NT2/D1 (cell line): ENCODE data around the gene TLCD3B.

ENCODE experiments used
- DNase-seq: peaks from one replicate; pipeline ENCODE4 v3.0.0-alpha.2; 2011; ENCODE audit warnings: low read depth, low spot score
- H3K27me3 ChIP-seq: 2 replicates; pipeline ENCODE4 v1.6.0; 2011; ENCODE audit warnings: mild to moderate bottlenecking; ENCODE audit not compliant: insufficient read length, insufficient read depth
- H3K36me3 ChIP-seq: 2 replicates; pipeline ENCODE4 v1.6.1; 2011; ENCODE audit warnings: mild to moderate bottlenecking, low read length, mixed read lengths; ENCODE audit not compliant: insufficient read depth, insufficient read length
- H3K4me1 ChIP-seq: 2 replicates; pipeline ENCODE4 v1.5.1; 2011; ENCODE audit not compliant: insufficient read depth, insufficient read length
- H3K4me3 ChIP-seq: 2 replicates; pipeline ENCODE4 v1.5.1; 2011; ENCODE audit warnings: low read depth; ENCODE audit not compliant: insufficient read length
- H3K9ac ChIP-seq: 2 replicates; pipeline ENCODE4 v1.6.0; 2011; ENCODE audit warnings: low read depth; ENCODE audit not compliant: insufficient read length
- H3K9me3 ChIP-seq: 2 replicates; pipeline ENCODE4 v1.5.1; 2011; ENCODE audit warnings: mild to moderate bottlenecking, low read length; ENCODE audit not compliant: insufficient read depth
- SUZ12 ChIP-seq: IDR thresholded peaks from 2 replicates; pipeline ENCODE4 v1.6.1; 2011; ENCODE audit not compliant: insufficient read length, insufficient read depth; ENCODE audit errors: extremely low read depth
- YY1 ChIP-seq: IDR thresholded peaks from 2 replicates; pipeline ENCODE4 v1.6.1; 2011; ENCODE audit not compliant: insufficient read length, insufficient read depth
- ZNF274 ChIP-seq: IDR thresholded peaks from 2 replicates; pipeline ENCODE4 v1.6.1; 2011; ENCODE audit warnings: mild to moderate bottlenecking, low read depth, low read length

Gene TLCD3B

GRCh38 chr16:29989111-29989858, 41.8 kb downstream of the TLCD3B start:
- no peaks in the 10 kb centered on the region for H3K27me3 ChIP-seq
- H3K4me3 ChIP-seq, result no peak overlapping the region
- H3K36me3 ChIP-seq, result peaks cover 91% of the 10 kb centered on the region
- no peak overlapping the region for H3K9ac ChIP-seq
- H3K9me3 ChIP-seq, result no peaks in the 10 kb centered on the region
- no peak for DNase-seq
- peaks cover 5% of the 10 kb centered on the region for H3K4me1 ChIP-seq
- TF ChIP-seq ZNF274 (no peak), SUZ12 (no peak), YY1 (no peak)

GRCh38 chr16:29988346-29989075, 42.6 kb downstream of the TLCD3B start:
- Histone ChIP-seq H3K36me3 (peaks cover 92% of the 10 kb centered on the region), H3K4me1 (peaks cover under 1% of the 10 kb centered on the region), H3K27me3 (no peaks in the 10 kb centered on the region), H3K4me3 (no peak overlapping the region), H3K9ac (peak overlapping the region; percentile 16), H3K9me3 (no peaks in the 10 kb centered on the region)
- DNase-seq, result no peak
- no peak for TF ChIP-seq ZNF274
- TF ChIP-seq SUZ12, result no peak
- no peak for TF ChIP-seq YY1

GRCh38 chr16:29987371-29988085, 43.5 kb downstream of the TLCD3B start:
- TF ChIP-seq ZNF274 (no peak), YY1 (no peak), SUZ12 (no peak)
- Histone ChIP-seq H3K4me1 (no peaks in the 10 kb centered on the region), H3K4me3 (no peak overlapping the region), H3K9me3 (no peaks in the 10 kb centered on the region), H3K27me3 (no peaks in the 10 kb centered on the region), H3K9ac (no peak overlapping the region), H3K36me3 (peaks cover 92% of the 10 kb centered on the region)
- no peak for DNase-seq

DNA sequence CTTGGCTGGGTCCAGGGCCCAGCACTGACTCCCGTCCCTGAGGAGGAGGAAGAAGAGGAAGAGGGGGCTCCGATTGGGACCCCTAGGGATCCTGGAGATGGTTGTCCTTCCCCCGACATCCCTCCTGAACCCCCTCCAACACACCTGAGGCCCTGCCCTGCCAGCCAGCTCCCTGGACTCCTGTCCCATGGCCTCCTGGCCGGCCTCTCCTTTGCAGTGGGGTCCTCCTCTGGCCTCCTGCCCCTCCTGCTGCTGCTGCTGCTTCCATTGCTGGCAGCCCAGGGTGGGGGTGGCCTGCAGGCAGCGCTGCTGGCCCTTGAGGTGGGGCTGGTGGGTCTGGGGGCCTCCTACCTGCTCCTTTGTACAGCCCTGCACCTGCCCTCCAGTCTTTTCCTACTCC, 44.1 kb downstream of the TLCD3B start:
- H3K4me1 ChIP-seq, result no peaks in the 10 kb centered on the region
- no peak for DNase-seq
- H3K4me3 ChIP-seq, result no peak overlapping the region
- H3K9ac ChIP-seq, result no peak overlapping the region
- no peaks in the 10 kb centered on the region for H3K27me3 ChIP-seq
- no peaks in the 10 kb centered on the region for H3K9me3 ChIP-seq
- H3K36me3 ChIP-seq, result peaks cover 92% of the 10 kb centered on the region
- TF ChIP-seq YY1 (no peak), SUZ12 (no peak), ZNF274 (no peak)

- TF ChIP-seq SUZ12 (no peak), YY1 (no peak), ZNF274 (no peak)
- no peak for DNase-seq
- H3K4me3 ChIP-seq, result no peak overlapping the region
- no peaks in the 10 kb centered on the region for H3K9me3 ChIP-seq
- peaks cover 92% of the 10 kb centered on the region for H3K36me3 ChIP-seq
- H3K4me1 ChIP-seq, result no peaks in the 10 kb centered on the region
- H3K9ac ChIP-seq, result no peak overlapping the region
- no peaks in the 10 kb centered on the region for H3K27me3 ChIP-seq
Observed at GRCh38 chr16:29986231-29986630, 44.8 kb downstream of the TLCD3B start.

DNA sequence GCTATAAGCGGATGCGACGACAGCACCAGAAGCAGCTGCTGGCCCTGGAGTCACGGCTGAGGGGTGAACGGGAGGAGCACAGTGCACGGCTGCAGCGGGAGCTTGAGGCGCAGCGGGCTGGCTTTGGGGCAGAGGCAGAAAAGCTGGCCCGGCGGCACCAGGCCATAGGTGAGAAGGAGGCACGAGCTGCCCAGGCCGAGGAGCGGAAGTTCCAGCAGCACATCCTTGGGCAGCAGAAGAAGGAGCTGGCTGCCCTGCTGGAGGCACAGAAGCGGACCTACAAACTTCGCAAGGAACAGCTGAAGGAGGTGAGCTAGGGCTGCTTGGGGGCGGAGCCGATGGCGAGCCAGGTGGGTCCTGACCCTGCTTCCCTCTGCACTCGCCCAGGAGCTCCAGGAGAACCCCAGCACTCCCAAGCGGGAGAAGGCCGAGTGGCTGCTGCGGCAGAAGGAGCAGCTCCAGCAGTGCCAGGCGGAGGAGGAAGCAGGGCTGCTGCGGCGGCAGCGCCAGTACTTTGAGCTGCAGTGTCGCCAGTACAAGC, 45.7 kb downstream of the TLCD3B start:
- peaks cover 94% of the 10 kb centered on the region for H3K36me3 ChIP-seq
- TF ChIP-seq SUZ12 (no peak), ZNF274 (no peak), YY1 (no peak)
- H3K4me1 ChIP-seq, result no peaks in the 10 kb centered on the region
- H3K4me3 ChIP-seq, result no peak overlapping the region
- H3K9me3 ChIP-seq, result no peaks in the 10 kb centered on the region
- no peaks in the 10 kb centered on the region for H3K27me3 ChIP-seq
- no peak for DNase-seq
- peak overlapping the region; percentile 3 for H3K9ac ChIP-seq
